ENCODE measurements around the gene PNPLA3.

DNA sequence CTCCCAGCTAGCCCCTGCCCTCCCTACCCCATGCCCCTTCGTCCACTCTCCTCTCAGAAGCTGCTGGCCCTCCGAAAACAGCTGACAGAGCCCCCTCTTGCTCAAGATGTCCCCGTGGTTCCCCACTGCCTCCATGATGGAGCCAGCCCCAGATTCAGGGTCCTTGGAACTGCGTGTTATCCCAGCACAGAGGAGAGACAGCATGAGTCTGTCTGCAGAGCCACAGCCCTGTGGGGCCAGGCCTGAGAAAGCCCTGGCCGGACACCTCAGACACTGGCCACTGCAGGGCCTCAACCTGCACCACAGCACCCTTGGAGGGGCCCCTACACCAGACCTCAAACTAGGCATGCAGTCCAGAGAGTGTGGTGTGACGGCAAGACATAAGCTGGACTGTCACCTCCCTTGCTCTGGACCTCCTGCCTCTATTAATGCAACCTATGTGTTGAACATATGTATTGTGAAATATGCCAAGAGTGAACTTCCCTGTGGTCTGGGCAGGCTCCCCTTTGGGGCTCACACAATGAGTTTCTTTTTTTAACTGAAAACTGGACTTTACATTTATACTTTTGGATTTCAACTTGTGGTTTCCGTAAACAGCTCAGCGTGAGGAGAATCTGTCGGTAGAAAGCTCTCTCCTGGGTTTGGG, 41.4 kb upstream of the PNPLA3 start:
- no peak for TF ChIP-seq CTCF (IDR thresholded peaks at IDR 0.05)
- no peak for TF ChIP-seq POLR2A (IDR thresholded peaks at IDR 0.05)
